ENCODE results near the gene KCNAB2.

Gene KCNAB2

GRCh38 chr1:6113116-6113515, 67.4 kb downstream of the KCNAB2 start:
- Histone ChIP-seq H3K27me3 (ENCODE audit: insufficient read depth, poor library complexity, severe bottlenecking) (peaks cover 12% of the 10 kb centered on the region), H3K27ac (replicated peaks) (no peak overlapping the region)

GRCh38 chr1:6113745-6114144, 68.1 kb downstream of the KCNAB2 start:
- TF ChIP-seq REST (IDR thresholded peaks at IDR 0.05; ENCODE audit: insufficient replicate concordance, low read depth) (no peak), SPI1 (IDR thresholded peaks at IDR 0.05; ENCODE audit: borderline replicate concordance, low read depth) (no peak), POLR2AphosphoS5 (IDR thresholded peaks at IDR 0.05; ENCODE audit: low read depth) (no peak), GABPA (IDR thresholded peaks at IDR 0.05; ENCODE audit: low read depth) (no peak), CTCF (IDR thresholded peaks at IDR 0.05; ENCODE audit: insufficient read depth, low read length) (no peak)
- no peak for DNase-seq (ENCODE audit: low read depth in 1 of 2, low spot score in 1 of 2)
- H3K27me3 ChIP-seq (ENCODE audit: insufficient read depth, poor library complexity, severe bottlenecking), result peaks cover 12% of the 10 kb centered on the region
- no peak overlapping the region for H3K4me3 ChIP-seq (replicated peaks; ENCODE audit: insufficient read depth, low read length)
- no peak overlapping the region for H3K27ac ChIP-seq (replicated peaks)

More at GRCh38 chr1:6113116-6113515, 67.4 kb downstream of the KCNAB2 start:
- no peak for TF ChIP-seq CTCF (IDR thresholded peaks at IDR 0.05; ENCODE audit: insufficient read depth, low read length)
- TF ChIP-seq GABPA (IDR thresholded peaks at IDR 0.05; ENCODE audit: low read depth), result no peak
- no peak for TF ChIP-seq SPI1 (IDR thresholded peaks at IDR 0.05; ENCODE audit: borderline replicate concordance, low read depth)
- TF ChIP-seq POLR2AphosphoS5 (IDR thresholded peaks at IDR 0.05; ENCODE audit: low read depth), result no peak
- TF ChIP-seq REST (IDR thresholded peaks at IDR 0.05; ENCODE audit: insufficient replicate concordance, low read depth), result no peak
- DNase-seq (ENCODE audit: low read depth in 1 of 2, low spot score in 1 of 2), result no peak
- H3K4me3 ChIP-seq (replicated peaks; ENCODE audit: insufficient read depth, low read length), result no peak overlapping the region

GRCh38 chr1:6116137-6116536, 70.4 kb downstream of the KCNAB2 start:
- no peak overlapping the region for H3K27ac ChIP-seq (replicated peaks)
- no peak for DNase-seq (ENCODE audit: low read depth in 1 of 2, low spot score in 1 of 2)
- peaks cover 7% of the 10 kb centered on the region for H3K27me3 ChIP-seq (ENCODE audit: insufficient read depth, poor library complexity, severe bottlenecking)
- TF ChIP-seq POLR2AphosphoS5 (IDR thresholded peaks at IDR 0.05; ENCODE audit: low read depth) (no peak), GABPA (IDR thresholded peaks at IDR 0.05; ENCODE audit: low read depth) (no peak), SPI1 (IDR thresholded peaks at IDR 0.05; ENCODE audit: borderline replicate concordance, low read depth) (no peak), CTCF (IDR thresholded peaks at IDR 0.05; ENCODE audit: insufficient read depth, low read length) (no peak), REST (IDR thresholded peaks at IDR 0.05; ENCODE audit: insufficient replicate concordance, low read depth) (no peak)
- no peak overlapping the region for H3K4me3 ChIP-seq (replicated peaks; ENCODE audit: insufficient read depth, low read length)

Measured in HL-60 (cell line).